Loucy (cell line): ENCODE data around the gene AMBRA1.
A peak's percentile ranks its signal among the peaks of the same experiment; 100 is the strongest.

Experiments used
- H2AFZ ChIP-seq: fragments of 200-600 bp; sonication (generic); 2 replicates; pipeline ENCODE4 v1.6.0; 2016; ENCODE audit warnings: antibody characterized with exemption, mild to moderate bottlenecking, low read length, moderate library complexity
- H3F3A ChIP-seq: fragments of 200-600 bp; 2 replicates; pipeline ENCODE4 v1.6.0; 2016; ENCODE audit warnings: antibody characterized with exemption, low read depth, mild to moderate bottlenecking
- H3K27me3 ChIP-seq: fragments of 200-600 bp; sonication (generic); 2 replicates; pipeline ENCODE4 v1.6.1; 2014; ENCODE audit warnings: low read length, mild to moderate bottlenecking; ENCODE audit not compliant: insufficient read depth, poor library complexity, severe bottlenecking
- H3K36me3 ChIP-seq: fragments of 200-600 bp; sonication (generic); 2 replicates; pipeline ENCODE4 v1.6.1; 2016; ENCODE audit warnings: low read length; ENCODE audit not compliant: insufficient read depth
- H3K4me1 ChIP-seq: fragments of 200-600 bp; sonication (generic); 2 replicates; pipeline ENCODE4 v1.5.1; 2014; ENCODE audit warnings: low read length, mild to moderate bottlenecking; ENCODE audit not compliant: insufficient read depth, poor library complexity, severe bottlenecking
- H3K4me2 ChIP-seq: fragments of 200-600 bp; sonication (generic); 2 replicates; pipeline ENCODE4 v1.6.0; 2014; ENCODE audit warnings: antibody characterized with exemption, low read length, low read depth, mild to moderate bottlenecking; ENCODE audit not compliant: poor library complexity, severe bottlenecking
- H3K4me3 ChIP-seq: fragments of 200-600 bp; sonication (generic); 2 replicates; pipeline ENCODE4 v1.5.1; 2014; ENCODE audit warnings: low read length, mild to moderate bottlenecking, mixed read lengths; ENCODE audit not compliant: poor library complexity, severe bottlenecking
- H3K79me2 ChIP-seq: fragments of 200-600 bp; sonication (generic); 2 replicates; pipeline ENCODE4 v1.6.1; 2014; ENCODE audit warnings: low read length; ENCODE audit not compliant: insufficient read depth
- H3K9ac ChIP-seq: fragments of 200-600 bp; sonication (generic); 2 replicates; pipeline ENCODE4 v1.6.0; 2014; ENCODE audit warnings: mild to moderate bottlenecking, low read depth, low read length, moderate library complexity; ENCODE audit not compliant: poor library complexity, severe bottlenecking
- H3K9me2 ChIP-seq: fragments of 200-600 bp; sonication (generic); replicated peaks from 2 replicates; pipeline ENCODE4 v1.6.1; 2016; ENCODE audit warnings: low read depth, low read length, mixed read lengths
- H3K9me3 ChIP-seq: fragments of 200-600 bp; sonication (generic); 2 replicates; pipeline ENCODE4 v1.6.1; 2014; ENCODE audit warnings: mild to moderate bottlenecking, antibody characterized with exemption, low read length, low read depth; ENCODE audit not compliant: insufficient read depth
- H4K20me1 ChIP-seq: fragments of 200-600 bp; sonication (generic); 2 replicates; pipeline ENCODE4 v1.6.0; 2014; ENCODE audit warnings: antibody characterized with exemption, low read length, mild to moderate bottlenecking; ENCODE audit not compliant: insufficient read depth, poor library complexity, severe bottlenecking
- EZH2phosphoT487 ChIP-seq: fragments of 200-600 bp; IDR thresholded peaks from 2 replicates; pipeline ENCODE4 v1.6.1; 2018; ENCODE audit warnings: antibody characterized with exemption, mild to moderate bottlenecking, moderate library complexity, borderline replicate concordance
- TF ChIP-seq, protein P1 (sequence below): fragments of 200-600 bp; sonication (generic); conservative IDR thresholded peaks from 2 replicates; pipeline ENCODE4 v1.5.1; 2014; ENCODE audit warnings: mild to moderate bottlenecking, antibody characterized with exemption, low read length

The AMBRA1 gene

DNA sequence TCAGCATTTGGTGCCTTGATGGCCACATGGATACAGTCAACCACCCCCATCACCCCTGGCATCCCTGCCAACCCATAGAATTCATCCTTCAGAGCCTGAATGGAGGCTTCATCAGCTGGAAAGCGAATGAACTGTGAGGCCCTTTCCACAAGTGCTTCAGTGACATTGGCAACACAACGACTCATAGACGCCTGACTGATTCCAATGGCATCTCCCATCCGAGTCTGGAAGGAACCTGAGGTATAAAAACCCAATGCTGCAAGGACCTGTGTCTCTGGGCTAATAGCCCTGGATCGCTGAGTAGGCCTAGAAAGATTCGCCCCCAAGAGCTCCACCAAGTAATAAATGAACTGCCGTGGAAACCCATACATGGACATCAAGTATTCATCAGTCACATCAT lies 21.9 kb upstream of the AMBRA1 start:
- H3K9me3 ChIP-seq: no peaks in the 10 kb centered on the region
- H3K4me1 ChIP-seq: peaks cover 25% of the 10 kb centered on the region
- H3K9ac ChIP-seq: no peak overlapping the region
- no peaks in the 10 kb centered on the region for H3K27me3 ChIP-seq
- H4K20me1 ChIP-seq: peaks cover 14% of the 10 kb centered on the region
- TF ChIP-seq, protein P1, sequence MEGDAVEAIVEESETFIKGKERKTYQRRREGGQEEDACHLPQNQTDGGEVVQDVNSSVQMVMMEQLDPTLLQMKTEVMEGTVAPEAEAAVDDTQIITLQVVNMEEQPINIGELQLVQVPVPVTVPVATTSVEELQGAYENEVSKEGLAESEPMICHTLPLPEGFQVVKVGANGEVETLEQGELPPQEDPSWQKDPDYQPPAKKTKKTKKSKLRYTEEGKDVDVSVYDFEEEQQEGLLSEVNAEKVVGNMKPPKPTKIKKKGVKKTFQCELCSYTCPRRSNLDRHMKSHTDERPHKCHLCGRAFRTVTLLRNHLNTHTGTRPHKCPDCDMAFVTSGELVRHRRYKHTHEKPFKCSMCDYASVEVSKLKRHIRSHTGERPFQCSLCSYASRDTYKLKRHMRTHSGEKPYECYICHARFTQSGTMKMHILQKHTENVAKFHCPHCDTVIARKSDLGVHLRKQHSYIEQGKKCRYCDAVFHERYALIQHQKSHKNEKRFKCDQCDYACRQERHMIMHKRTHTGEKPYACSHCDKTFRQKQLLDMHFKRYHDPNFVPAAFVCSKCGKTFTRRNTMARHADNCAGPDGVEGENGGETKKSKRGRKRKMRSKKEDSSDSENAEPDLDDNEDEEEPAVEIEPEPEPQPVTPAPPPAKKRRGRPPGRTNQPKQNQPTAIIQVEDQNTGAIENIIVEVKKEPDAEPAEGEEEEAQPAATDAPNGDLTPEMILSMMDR: no peak
- H3K9me2 ChIP-seq: no peaks in the 10 kb centered on the region
- no peaks in the 10 kb centered on the region for H3K36me3 ChIP-seq
- peaks cover 38% of the 10 kb centered on the region for H3K79me2 ChIP-seq
- H3F3A ChIP-seq: no peaks in the 10 kb centered on the region
- no peak overlapping the region for H2AFZ ChIP-seq
- H3K4me3 ChIP-seq: no peak overlapping the region
- H3K4me2 ChIP-seq: peak overlapping the region; percentile 86

DNA sequence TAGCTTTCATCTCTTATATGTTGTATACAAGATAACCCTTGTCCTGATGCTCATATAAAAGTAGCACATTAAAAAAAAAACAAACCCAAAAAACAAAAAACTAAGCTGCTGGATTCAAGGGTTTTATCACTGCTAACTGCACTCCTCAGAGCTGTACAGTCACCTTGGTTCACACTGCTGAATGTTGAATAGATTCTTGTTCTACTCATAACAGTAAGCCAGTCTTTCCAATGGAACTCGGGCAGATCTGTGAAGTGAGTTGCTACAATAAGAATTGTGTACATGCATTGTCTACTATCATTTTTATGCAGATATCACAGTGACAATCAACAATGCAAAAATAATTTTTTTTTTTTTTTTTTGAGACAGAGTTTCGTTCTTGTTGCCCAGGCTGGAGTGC lies 18.5 kb upstream of the AMBRA1 start:
- Histone ChIP-seq H4K20me1 (no peaks in the 10 kb centered on the region), H3K4me3 (no peak overlapping the region), H3K9ac (no peak overlapping the region), H3K4me2 (peak overlapping the region; percentile 56), H2AFZ (no peak overlapping the region), H3K9me2 (no peaks in the 10 kb centered on the region), H3K27me3 (no peaks in the 10 kb centered on the region), H3K36me3 (no peaks in the 10 kb centered on the region), H3K79me2 (peaks cover 6% of the 10 kb centered on the region; the same call in 1 of the 2 replicates), H3K4me1 (peaks cover 12% of the 10 kb centered on the region), H3F3A (no peaks in the 10 kb centered on the region), H3K9me3 (no peaks in the 10 kb centered on the region)
- no peak for TF ChIP-seq EZH2phosphoT487
- TF ChIP-seq, protein P1: no peak

DNA sequence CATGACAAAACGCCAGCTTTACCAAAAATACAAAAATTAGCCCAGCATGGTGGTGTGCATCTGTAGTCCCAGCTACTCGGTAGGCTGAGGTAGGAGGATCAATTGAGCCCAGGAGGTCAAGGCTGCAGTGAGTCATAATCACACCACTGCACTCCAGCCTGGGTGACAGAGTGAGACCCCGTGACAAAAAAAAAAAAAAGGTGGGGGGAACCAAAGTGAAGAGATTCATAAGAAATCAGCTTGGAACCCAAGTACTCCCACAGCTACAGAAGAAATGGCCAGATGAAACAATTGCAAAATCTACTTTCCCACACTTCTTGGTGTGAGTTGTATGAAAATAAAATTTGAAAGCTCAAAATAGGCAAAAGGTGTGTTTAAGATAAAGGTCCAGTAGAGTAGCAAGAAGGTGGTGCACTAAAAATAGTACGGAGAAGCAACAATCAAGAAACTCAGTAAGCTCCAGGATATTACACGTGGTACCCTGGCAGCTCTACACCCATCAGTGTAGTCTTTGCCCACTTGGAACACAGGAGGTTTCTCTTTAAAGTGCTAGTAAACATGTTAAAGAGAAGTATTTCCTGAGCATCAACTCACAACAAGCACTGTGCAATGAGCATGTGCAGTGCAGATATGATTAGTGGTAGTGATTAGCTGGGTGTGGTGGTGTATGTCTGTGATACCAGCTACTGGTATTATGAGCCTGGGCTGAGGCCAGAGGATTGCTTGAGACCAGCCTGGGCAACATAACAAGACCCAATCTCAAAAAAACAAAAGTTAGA lies 17.9 kb upstream of the AMBRA1 start:
- Histone ChIP-seq H3K9ac (no peak overlapping the region), H3K4me2 (peak overlapping the region; percentile 56)
- TF ChIP-seq EZH2phosphoT487: no peak
- TF ChIP-seq, protein P1: no peak

More for the DNA sequence above, 17.9 kb upstream of the AMBRA1 start:
- H3F3A ChIP-seq: no peaks in the 10 kb centered on the region
- peaks cover 12% of the 10 kb centered on the region for H3K4me1 ChIP-seq
- H3K9me2 ChIP-seq: no peaks in the 10 kb centered on the region
- no peaks in the 10 kb centered on the region for H4K20me1 ChIP-seq
- H3K36me3 ChIP-seq: no peaks in the 10 kb centered on the region
- no peak overlapping the region for H3K4me3 ChIP-seq
- H3K27me3 ChIP-seq: no peaks in the 10 kb centered on the region
- H2AFZ ChIP-seq: no peak overlapping the region
- H3K9me3 ChIP-seq: no peaks in the 10 kb centered on the region
- peaks cover 6% of the 10 kb centered on the region; the same call in 1 of the 2 replicates for H3K79me2 ChIP-seq
